ENCODE measurements around the gene TPTE.
"Not testable (repeated sequence)": the region's sequence is repeated elsewhere in the genome, so short reads cannot be mapped to it uniquely, and the experiment has no call there.

The TPTE gene

DNA sequence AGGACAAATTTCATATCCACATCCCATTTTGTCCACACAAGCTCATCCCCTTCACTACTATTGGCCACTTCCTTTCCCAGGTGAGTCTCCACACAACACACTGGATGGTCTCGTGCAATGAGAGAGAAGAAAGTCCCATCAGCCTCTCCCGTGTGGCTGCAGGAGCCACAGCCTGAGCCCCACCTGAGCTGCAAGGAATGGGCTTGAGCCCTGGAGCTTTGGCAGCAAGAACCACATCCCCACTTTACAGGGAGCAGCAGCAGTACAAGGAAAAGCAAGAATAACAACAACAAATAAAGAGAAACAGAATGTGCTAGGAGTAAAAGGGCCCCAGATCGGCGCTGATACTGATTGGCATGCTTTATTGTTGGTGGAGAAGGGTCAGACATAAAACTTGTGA is 117.7 kb downstream of the TPTE start:
- H3K4me3 ChIP-seq (replicated peaks; ENCODE audit: low read depth, low read length) = no peak overlapping the region
- TF ChIP-seq, protein P1, sequence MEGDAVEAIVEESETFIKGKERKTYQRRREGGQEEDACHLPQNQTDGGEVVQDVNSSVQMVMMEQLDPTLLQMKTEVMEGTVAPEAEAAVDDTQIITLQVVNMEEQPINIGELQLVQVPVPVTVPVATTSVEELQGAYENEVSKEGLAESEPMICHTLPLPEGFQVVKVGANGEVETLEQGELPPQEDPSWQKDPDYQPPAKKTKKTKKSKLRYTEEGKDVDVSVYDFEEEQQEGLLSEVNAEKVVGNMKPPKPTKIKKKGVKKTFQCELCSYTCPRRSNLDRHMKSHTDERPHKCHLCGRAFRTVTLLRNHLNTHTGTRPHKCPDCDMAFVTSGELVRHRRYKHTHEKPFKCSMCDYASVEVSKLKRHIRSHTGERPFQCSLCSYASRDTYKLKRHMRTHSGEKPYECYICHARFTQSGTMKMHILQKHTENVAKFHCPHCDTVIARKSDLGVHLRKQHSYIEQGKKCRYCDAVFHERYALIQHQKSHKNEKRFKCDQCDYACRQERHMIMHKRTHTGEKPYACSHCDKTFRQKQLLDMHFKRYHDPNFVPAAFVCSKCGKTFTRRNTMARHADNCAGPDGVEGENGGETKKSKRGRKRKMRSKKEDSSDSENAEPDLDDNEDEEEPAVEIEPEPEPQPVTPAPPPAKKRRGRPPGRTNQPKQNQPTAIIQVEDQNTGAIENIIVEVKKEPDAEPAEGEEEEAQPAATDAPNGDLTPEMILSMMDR (IDR thresholded peaks at IDR 0.05; ENCODE audit: low read depth, low read length, missing control alignments) = no peak
- DNase-seq (ENCODE audit: extremely low read depth, low read depth) = no peak

DNA sequence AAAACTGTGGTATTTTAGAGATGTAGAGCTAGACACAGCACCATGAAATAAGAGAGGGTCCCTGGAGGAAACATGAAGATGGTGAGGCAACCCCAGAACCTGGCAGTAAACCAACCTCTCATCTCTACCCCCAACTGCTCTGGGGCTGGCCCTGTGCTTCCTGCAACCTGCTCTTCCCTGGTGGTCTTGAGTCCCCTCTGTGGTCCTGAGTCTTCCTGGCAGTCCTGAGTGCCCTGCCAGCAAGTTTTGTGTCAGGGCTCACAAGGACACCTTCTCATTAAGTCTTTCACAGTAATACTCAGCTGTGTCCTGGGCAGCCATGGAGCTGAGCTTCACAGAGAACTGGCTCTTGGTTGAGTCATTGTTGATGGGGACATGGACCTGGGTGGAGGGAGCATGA is 118.4 kb downstream of the TPTE start:
- H3K4me3 ChIP-seq (replicated peaks; ENCODE audit: low read depth, low read length); DNase-seq (ENCODE audit: extremely low read depth, low read depth): not testable (repeated sequence)

DNA sequence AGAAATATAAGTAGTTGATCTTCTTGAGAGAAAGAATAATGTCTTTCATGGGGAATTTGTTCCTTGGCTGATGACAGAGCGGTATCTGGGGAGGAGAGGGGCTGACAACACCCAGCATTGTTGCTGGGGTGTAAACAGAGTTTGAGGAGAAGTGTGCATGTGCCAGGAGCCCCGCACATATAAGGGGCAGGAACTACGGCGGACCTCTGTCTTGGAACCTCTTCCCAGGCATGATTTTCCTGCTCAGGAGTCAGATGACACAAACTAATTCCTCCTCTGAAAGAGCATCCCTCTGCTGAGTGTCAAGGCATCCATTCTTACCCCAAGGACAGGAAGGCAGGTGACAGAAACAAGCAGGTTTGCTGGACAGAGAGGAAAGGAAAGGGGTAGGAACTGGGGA is 119.1 kb downstream of the TPTE start:
- DNase-seq (ENCODE audit: extremely low read depth, low read depth) = no peak
- TF ChIP-seq, protein P1 (IDR thresholded peaks at IDR 0.05; ENCODE audit: low read depth, low read length, missing control alignments) = no peak
- H3K4me3 ChIP-seq (replicated peaks; ENCODE audit: low read depth, low read length) = no peak overlapping the region

DNA sequence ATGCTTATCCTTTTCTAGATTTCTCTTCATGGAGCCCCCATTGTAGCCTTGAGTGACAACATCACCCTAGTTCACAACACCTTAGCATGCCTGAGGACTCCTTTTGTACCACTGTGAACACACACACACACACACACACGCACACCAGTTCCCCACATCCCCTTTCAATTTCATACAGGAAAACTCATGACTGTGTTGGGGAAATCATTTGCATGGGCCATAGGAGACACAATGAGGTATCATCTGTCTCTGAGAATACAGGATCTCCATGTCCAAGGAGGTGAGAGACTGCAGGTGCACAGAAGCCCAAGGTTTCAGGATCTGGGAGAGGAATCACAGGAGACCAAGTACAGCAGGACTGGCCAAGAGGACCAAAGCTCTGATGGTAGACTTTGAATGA is 119.7 kb downstream of the TPTE start:
- TF ChIP-seq, protein P1 (IDR thresholded peaks at IDR 0.05; ENCODE audit: low read depth, low read length, missing control alignments) = no peak
- H3K4me3 ChIP-seq (replicated peaks; ENCODE audit: low read depth, low read length) = no peak overlapping the region
- DNase-seq (ENCODE audit: extremely low read depth, low read depth) = no peak

DNA sequence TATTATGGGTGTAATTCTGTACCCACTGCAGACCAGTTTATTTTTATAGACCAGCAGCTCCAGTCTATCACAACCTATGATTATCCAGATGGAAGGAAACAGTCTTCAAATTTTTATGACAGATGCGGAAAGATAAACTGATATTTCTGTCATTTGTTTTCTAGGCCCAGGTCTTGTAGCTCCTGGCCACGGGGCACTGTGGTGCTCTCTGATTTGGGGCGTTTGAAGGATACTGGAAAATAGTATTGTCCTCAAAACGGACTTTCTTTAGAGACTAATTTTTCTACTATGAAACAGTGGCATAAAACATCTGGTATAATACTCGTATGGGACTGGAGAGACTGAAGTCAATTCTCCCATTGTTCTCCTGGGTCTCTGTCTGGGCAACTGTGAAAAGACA is 124.3 kb downstream of the TPTE start:
- not testable (repeated sequence) for DNase-seq (ENCODE audit: extremely low read depth, low read depth); H3K4me3 ChIP-seq (replicated peaks; ENCODE audit: low read depth, low read length)

DNA sequence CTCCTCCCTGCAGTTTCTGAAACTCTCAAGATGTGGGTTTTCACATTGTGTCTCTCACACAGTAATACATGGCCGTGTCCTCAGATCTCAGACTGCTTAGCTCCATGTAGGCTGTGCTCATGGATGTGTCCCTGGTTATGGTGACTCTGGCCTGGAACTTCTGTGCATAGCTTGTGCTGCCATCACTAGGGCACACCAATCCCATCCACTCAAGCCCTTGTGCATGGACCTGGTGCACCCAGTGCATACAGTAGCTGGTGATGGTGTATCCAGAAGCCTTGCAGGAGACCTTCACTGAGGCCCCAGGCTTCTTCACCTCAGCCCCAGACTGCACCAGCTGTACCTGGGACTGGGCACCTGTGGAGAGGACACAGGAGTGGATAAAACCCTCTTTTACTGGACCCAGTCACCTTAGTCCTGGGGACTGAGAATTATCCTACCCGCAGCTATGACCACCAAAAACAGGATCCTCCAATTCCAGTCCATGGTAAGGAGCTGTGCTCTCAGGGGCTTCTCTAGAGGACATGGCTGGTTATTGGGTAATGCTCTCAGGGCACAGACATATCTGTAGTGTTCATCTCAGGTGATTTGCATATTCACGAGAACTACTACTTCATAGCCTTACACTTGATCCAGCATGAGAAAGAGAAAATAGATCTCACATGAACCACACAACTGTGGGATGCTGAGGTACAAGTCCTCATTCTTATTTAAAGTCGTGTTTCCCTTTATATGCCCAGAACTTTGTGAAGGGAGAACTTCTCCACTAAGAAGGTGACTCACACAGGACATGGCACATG is 128.2 kb downstream of the TPTE start:
- not testable (repeated sequence) for H3K4me3 ChIP-seq (replicated peaks; ENCODE audit: low read depth, low read length); DNase-seq (ENCODE audit: extremely low read depth, low read depth)

DNA sequence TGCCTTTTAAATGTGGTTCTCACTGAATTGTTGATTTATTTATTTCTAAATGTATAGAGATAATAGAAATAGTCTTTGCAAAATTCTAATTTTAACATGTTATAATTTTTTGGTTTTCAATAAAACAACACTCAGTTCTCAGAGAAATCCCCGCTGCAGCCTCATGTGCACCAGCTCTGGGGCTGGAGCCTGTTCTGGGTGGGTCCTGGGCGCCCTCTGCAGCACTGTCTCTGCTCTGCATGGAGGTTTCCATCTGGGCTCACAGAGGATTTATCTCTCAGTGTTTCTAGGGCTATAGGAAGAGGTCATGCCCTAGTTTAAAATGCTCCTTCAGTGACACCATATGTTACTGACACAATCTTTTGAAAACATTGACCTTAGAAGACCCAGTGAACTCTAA is 128.9 kb downstream of the TPTE start:
- not testable (repeated sequence) for DNase-seq (ENCODE audit: extremely low read depth, low read depth); H3K4me3 ChIP-seq (replicated peaks; ENCODE audit: low read depth, low read length)

All from HFF-Myc (cell line).